ENCODE data around the gene PAK1. TPM values are rescaled to one million over a fixed set of nuclear protein-coding genes. Genes with fewer than 3 reads are reported as not detected.
"Not testable (repeated sequence)": the region's sequence is repeated elsewhere in the genome, so short reads cannot be mapped to it uniquely, and the experiment has no call there.

PAK1 gene
- total and polyA plus RNA-seq, 7 experiments from 2014 or later = 15.5 to 67.2 (median 23.2) TPM

GRCh38 chr11:77505956-77506355, 32.1 kb upstream of the PAK1 start:
- no peak overlapping the region for H3K4me3 Mint-ChIP-seq

GRCh38 chr11:77503006-77503405, 29.1 kb upstream of the PAK1 start:
- no peaks in the 10 kb centered on the region for H3K27me3 ChIP-seq (ENCODE audit: control insufficient read depth in 2 of 2, insufficient read depth in 2 of 2, low read length in 2 of 2)
- peaks cover 7 to 41% (median 19%) of the 10 kb centered on the region in 5 donors for H3K27me3 Mint-ChIP-seq
- DNase-seq = no peak
- no peaks in the 10 kb centered on the region for H3K9me3 ChIP-seq (ENCODE audit: control insufficient read depth in 2 of 3, low read length in 3 of 3)
- POLR2A ChIA-PET = no interaction called here
- no peaks in the 10 kb centered on the region for H3K36me3 ChIP-seq (ENCODE audit: control insufficient read depth in 2 of 3, insufficient read depth in 3 of 3, low read length in 3 of 3)
- H3K27ac Mint-ChIP-seq = no peak overlapping the region
- no peaks in the 10 kb centered on the region for H3K9me3 Mint-ChIP-seq
- H3K4me1 ChIP-seq (ENCODE audit: control insufficient read depth in 2 of 2, insufficient read depth in 2 of 2, low read length in 2 of 2) = no peaks in the 10 kb centered on the region
- H3K4me3 ChIP-seq (ENCODE audit: low read length) = no peak overlapping the region
- no peak for ATAC-seq
- intact Hi-C loops (cut with micrococcal nuclease) = no loop called here
- no peak overlapping the region for H3K27ac ChIP-seq (ENCODE audit: low read depth, low read length)
- H3K36me3 Mint-ChIP-seq = no peaks in the 10 kb centered on the region
- peaks cover 0 to 5% (median 0%) of the 10 kb centered on the region in 7 donors for H3K4me1 Mint-ChIP-seq
- CTCF ChIA-PET = no interaction called here
- no peak overlapping the region for H3K4me3 Mint-ChIP-seq

More at GRCh38 chr11:77505956-77506355, 32.1 kb upstream of the PAK1 start:
- POLR2A ChIA-PET = no interaction called here
- H3K27ac ChIP-seq (ENCODE audit: low read depth, low read length) = no peak overlapping the region
- no peaks in the 10 kb centered on the region for H3K9me3 ChIP-seq (ENCODE audit: control insufficient read depth in 2 of 3, low read length in 3 of 3)
- no peaks in the 10 kb centered on the region for H3K27me3 ChIP-seq (ENCODE audit: control insufficient read depth in 2 of 2, insufficient read depth in 2 of 2, low read length in 2 of 2)
- Mint-ChIP-seq H3K36me3 (no peaks in the 10 kb centered on the region), H3K27ac (no peak overlapping the region), H3K9me3 (peaks cover 0 to 5% (median 0%) of the 10 kb centered on the region in 11 donors), H3K4me1 (peaks cover 0 to 5% (median 0%) of the 10 kb centered on the region in 7 donors), H3K27me3 (peaks cover 7 to 37% (median 19%) of the 10 kb centered on the region in 5 donors)
- no peak for DNase-seq
- no peak for ATAC-seq
- intact Hi-C loops (cut with micrococcal nuclease) = no loop called here
- CTCF ChIA-PET = no interaction called here
- H3K4me3 ChIP-seq (ENCODE audit: low read length) = no peak overlapping the region
- H3K4me1 ChIP-seq (ENCODE audit: control insufficient read depth in 2 of 2, insufficient read depth in 2 of 2, low read length in 2 of 2) = no peaks in the 10 kb centered on the region
- no peaks in the 10 kb centered on the region for H3K36me3 ChIP-seq (ENCODE audit: control insufficient read depth in 2 of 3, insufficient read depth in 3 of 3, low read length in 3 of 3)

GRCh38 chr11:77502346-77502905, 28.5 kb upstream of the PAK1 start:
- Histone ChIP-seq H3K36me3 (ENCODE audit: control insufficient read depth in 2 of 3, insufficient read depth in 3 of 3, low read length in 3 of 3) (no peaks in the 10 kb centered on the region), H3K27me3 (ENCODE audit: control insufficient read depth in 2 of 2, insufficient read depth in 2 of 2, low read length in 2 of 2) (no peaks in the 10 kb centered on the region), H3K4me1 (ENCODE audit: control insufficient read depth in 2 of 2, insufficient read depth in 2 of 2, low read length in 2 of 2) (no peaks in the 10 kb centered on the region), H3K9me3 (ENCODE audit: control insufficient read depth in 2 of 3, low read length in 3 of 3) (no peaks in the 10 kb centered on the region), H3K4me3 (ENCODE audit: low read length) (no peak overlapping the region), H3K27ac (ENCODE audit: low read depth, low read length) (no peak overlapping the region)
- no peak for ATAC-seq
- CTCF ChIA-PET = no interaction called here
- intact Hi-C loops (cut with micrococcal nuclease) = no loop called here
- H3K27me3 Mint-ChIP-seq = peaks cover 5 to 41% (median 19%) of the 10 kb centered on the region in 5 donors
- H3K27ac Mint-ChIP-seq = no peak overlapping the region
- H3K9me3 Mint-ChIP-seq = no peaks in the 10 kb centered on the region
- no peak overlapping the region for H3K4me3 Mint-ChIP-seq
- POLR2A ChIA-PET = no interaction called here
- no peaks in the 10 kb centered on the region for H3K36me3 Mint-ChIP-seq
- peaks cover 0 to 5% (median 0%) of the 10 kb centered on the region in 7 donors for H3K4me1 Mint-ChIP-seq
- no peak for DNase-seq

DNA sequence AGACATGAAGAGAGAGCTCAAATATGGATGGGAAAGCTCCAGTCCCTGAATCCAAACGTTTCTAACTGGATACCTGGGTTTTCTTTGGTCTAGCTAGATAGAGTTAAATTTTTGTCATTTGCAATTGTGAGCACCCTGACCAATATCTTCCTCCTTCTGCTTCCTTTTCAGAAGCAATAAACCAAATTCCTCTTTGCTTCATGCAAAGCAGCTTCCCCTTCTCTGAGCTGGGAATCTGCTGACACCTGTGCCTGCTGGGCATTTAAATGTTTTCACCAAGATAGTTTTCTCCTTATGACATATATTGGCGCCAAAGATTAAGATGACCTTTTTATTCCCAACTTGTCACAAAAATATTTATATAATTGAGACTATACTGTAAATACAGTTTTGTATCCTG, 27.9 kb upstream of the PAK1 start:
- Histone ChIP-seq H3K27me3 (ENCODE audit: control insufficient read depth in 2 of 2, insufficient read depth in 2 of 2, low read length in 2 of 2) (no peaks in the 10 kb centered on the region), H3K4me1 (ENCODE audit: control insufficient read depth in 2 of 2, insufficient read depth in 2 of 2, low read length in 2 of 2) (no peaks in the 10 kb centered on the region), H3K4me3 (ENCODE audit: low read length) (no peak overlapping the region), H3K36me3 (ENCODE audit: control insufficient read depth in 2 of 3, insufficient read depth in 3 of 3, low read length in 3 of 3) (no peaks in the 10 kb centered on the region), H3K27ac (ENCODE audit: low read depth, low read length) (no peak overlapping the region), H3K9me3 (ENCODE audit: control insufficient read depth in 2 of 3, low read length in 3 of 3) (no peaks in the 10 kb centered on the region)
- ATAC-seq (no peak), DNase-seq (no peak)
- CTCF ChIA-PET = no interaction called here
- no peak overlapping the region for H3K27ac Mint-ChIP-seq
- no peaks in the 10 kb centered on the region for H3K9me3 Mint-ChIP-seq
- intact Hi-C loops (cut with micrococcal nuclease) = no loop called here
- H3K4me1 Mint-ChIP-seq = peaks cover 0 to 5% (median 0%) of the 10 kb centered on the region in 7 donors
- no peaks in the 10 kb centered on the region for H3K36me3 Mint-ChIP-seq
- POLR2A ChIA-PET = no interaction called here
- no peak overlapping the region for H3K4me3 Mint-ChIP-seq
- H3K27me3 Mint-ChIP-seq = peaks cover 5 to 37% (median 18%) of the 10 kb centered on the region in 5 donors

DNA sequence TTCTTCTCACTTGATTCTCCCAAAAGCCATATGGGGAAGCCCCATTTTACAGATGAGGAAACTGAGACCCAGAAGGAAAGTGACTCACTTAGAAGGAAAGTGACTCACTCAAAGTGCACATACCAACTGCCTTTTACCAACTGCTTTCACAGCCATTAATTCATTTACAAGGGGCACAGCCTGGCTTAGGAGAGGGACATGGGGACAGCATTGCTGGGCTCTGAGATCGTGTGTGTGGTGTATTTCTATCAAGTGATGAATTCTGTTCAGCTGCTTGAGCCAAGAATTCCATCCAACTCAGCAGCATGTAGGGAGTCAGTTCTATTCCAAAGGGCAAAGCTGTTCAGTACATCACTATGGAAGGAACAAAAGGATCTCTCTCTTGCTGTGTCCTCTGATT, 23.5 kb upstream of the PAK1 start:
- H3K36me3 ChIP-seq (ENCODE audit: control insufficient read depth in 2 of 3, insufficient read depth in 3 of 3, low read length in 3 of 3) = no peaks in the 10 kb centered on the region
- no peak for ATAC-seq
- Mint-ChIP-seq H3K36me3 (peaks cover 0 to 4% (median 3%) of the 10 kb centered on the region in 5 donors), H3K4me3 (no peak overlapping the region), H3K27ac (no peak overlapping the region), H3K4me1 (peaks cover 0 to 3% (median 0%) of the 10 kb centered on the region in 7 donors), H3K27me3 (peaks cover 5 to 28% (median 6%) of the 10 kb centered on the region in 5 donors), H3K9me3 (peaks cover 0 to 4% (median 0%) of the 10 kb centered on the region in 11 donors)
- no peak for DNase-seq
- no peak overlapping the region for H3K4me3 ChIP-seq (ENCODE audit: low read length)
- no peaks in the 10 kb centered on the region for H3K9me3 ChIP-seq (ENCODE audit: control insufficient read depth in 2 of 3, low read length in 3 of 3)
- intact Hi-C loops (cut with micrococcal nuclease) = no loop called here
- ChIA-PET POLR2A (no interaction called here), CTCF (no interaction called here)
- H3K27ac ChIP-seq (ENCODE audit: low read depth, low read length) = no peak overlapping the region
- H3K27me3 ChIP-seq (ENCODE audit: control insufficient read depth in 2 of 2, insufficient read depth in 2 of 2, low read length in 2 of 2) = no peaks in the 10 kb centered on the region
- no peaks in the 10 kb centered on the region for H3K4me1 ChIP-seq (ENCODE audit: control insufficient read depth in 2 of 2, insufficient read depth in 2 of 2, low read length in 2 of 2)

DNA sequence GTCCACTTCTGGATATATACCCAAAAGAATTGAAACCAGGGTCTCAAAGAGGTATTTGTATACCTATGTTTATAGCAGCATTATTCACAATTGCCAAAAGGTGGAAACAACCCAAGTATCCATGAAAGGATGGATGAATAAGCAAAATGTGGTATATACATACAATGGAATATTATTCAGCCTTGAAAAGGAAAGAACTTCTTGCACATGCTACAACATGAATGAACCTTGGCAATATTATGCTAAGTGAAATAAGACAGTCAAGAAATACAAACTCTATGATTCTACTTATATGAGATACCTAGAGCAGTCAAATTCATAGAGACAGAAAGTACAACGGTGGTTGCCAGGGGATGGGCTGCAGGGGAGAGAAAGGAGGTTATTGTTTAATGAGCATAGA, 21.6 kb upstream of the PAK1 start:
- H3K27me3 Mint-ChIP-seq = peaks cover 5 to 26% (median 6%) of the 10 kb centered on the region in 5 donors

DNA sequence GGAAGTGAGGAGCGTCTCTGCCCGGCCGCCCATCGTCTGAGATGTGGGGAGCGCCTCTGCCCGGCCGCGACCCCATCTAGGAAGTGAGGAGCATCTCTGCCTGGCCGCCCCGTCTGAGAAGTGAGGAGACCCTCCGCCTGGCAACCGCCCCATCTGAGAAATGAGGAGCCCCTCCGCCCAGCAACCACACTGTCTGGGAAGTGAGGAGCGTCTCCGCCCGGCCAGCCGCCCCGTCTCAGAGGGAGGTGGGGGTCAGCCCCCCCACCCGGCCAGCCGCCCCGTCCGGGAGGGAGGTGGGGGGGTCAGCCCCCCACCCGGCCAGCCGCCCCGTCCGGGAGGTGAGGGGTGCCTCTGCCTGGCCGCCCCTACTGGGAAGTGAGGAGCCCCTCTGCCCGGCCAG, 16.1 kb upstream of the PAK1 start:
- H3K27me3 ChIP-seq (ENCODE audit: control insufficient read depth in 2 of 2, insufficient read depth in 2 of 2, low read length in 2 of 2); intact Hi-C loops (cut with micrococcal nuclease); H3K4me3 ChIP-seq (ENCODE audit: low read length); H3K27ac ChIP-seq (ENCODE audit: low read depth, low read length); H3K4me1 ChIP-seq (ENCODE audit: control insufficient read depth in 2 of 2, insufficient read depth in 2 of 2, low read length in 2 of 2); POLR2A ChIA-PET; H3K9me3 Mint-ChIP-seq; H3K9me3 ChIP-seq (ENCODE audit: control insufficient read depth in 2 of 3, low read length in 3 of 3); H3K36me3 Mint-ChIP-seq; CTCF ChIA-PET; DNase-seq; H3K36me3 ChIP-seq (ENCODE audit: control insufficient read depth in 2 of 3, insufficient read depth in 3 of 3, low read length in 3 of 3); ATAC-seq; H3K4me3 Mint-ChIP-seq; H3K4me1 Mint-ChIP-seq; H3K27ac Mint-ChIP-seq: not testable (repeated sequence)
- H3K27me3 Mint-ChIP-seq = peaks cover 0 to 10% (median 3%) of the 10 kb centered on the region in 5 donors

More for the DNA sequence above, 21.6 kb upstream of the PAK1 start:
- Histone ChIP-seq H3K9me3 (ENCODE audit: control insufficient read depth in 2 of 3, low read length in 3 of 3) (no peaks in the 10 kb centered on the region), H3K4me1 (ENCODE audit: control insufficient read depth in 2 of 2, insufficient read depth in 2 of 2, low read length in 2 of 2) (no peaks in the 10 kb centered on the region), H3K27me3 (ENCODE audit: control insufficient read depth in 2 of 2, insufficient read depth in 2 of 2, low read length in 2 of 2) (no peaks in the 10 kb centered on the region), H3K36me3 (ENCODE audit: control insufficient read depth in 2 of 3, insufficient read depth in 3 of 3, low read length in 3 of 3) (no peaks in the 10 kb centered on the region), H3K4me3 (ENCODE audit: low read length) (no peak overlapping the region), H3K27ac (ENCODE audit: low read depth, low read length) (no peak overlapping the region)
- Mint-ChIP-seq H3K36me3 (peaks cover 0 to 4% (median 3%) of the 10 kb centered on the region in 5 donors), H3K27ac (no peak overlapping the region), H3K4me3 (no peak overlapping the region), H3K4me1 (no peaks in the 10 kb centered on the region), H3K9me3 (peaks cover 0 to 4% (median 0%) of the 10 kb centered on the region in 11 donors)
- ATAC-seq (no peak), DNase-seq (no peak)
- POLR2A ChIA-PET = no interaction called here
- intact Hi-C loops (cut with micrococcal nuclease) = no loop called here
- CTCF ChIA-PET = no interaction called here
